IMR-90 (cell line): ENCODE measurements around the gene STEAP3. TPM values are rescaled to one million over a fixed set of nuclear protein-coding genes. Genes with fewer than 3 reads are reported as not detected.

Experiments used
- ATAC-seq: fragments of 200-7000 bp; cut with Tn5 transposase; 2 replicates; pipeline ENCODE4 v1.9.1; 2020; ENCODE audit warnings: low read depth, mild to moderate bottlenecking, moderate library complexity
- BruUV-seq: library from RNA; stranded (reverse); fragments of 400-500 nt; replicated peaks from 2 replicates; lab custom pipeline; 2021; lab: Mats Ljungman, UMichigan
- CTCF ChIA-PET: fragments of 300-600 bp; formaldehyde crosslinking; extraction: SDS; loops from one replicate; lab custom pipeline; 2021; ENCODE audit warnings: antibody characterized with exemption; lab: Yijun Ruan, JAX
- POLR2A ChIA-PET: fragments of 300-600 bp; sonication (Branson Sonifier 250); formaldehyde crosslinking; loops from one replicate; lab custom pipeline; 2022; ENCODE audit warnings: antibody characterized with exemption; ENCODE audit not compliant: unreplicated experiment; lab: Charles Lee
- DNase-seq: peaks from one replicate; pipeline ENCODE4 v3.0.0; 2013
- H2AFZ ChIP-seq: replicated peaks from 2 replicates; pipeline ENCODE3; 2013; ENCODE audit warnings: low read length, mild to moderate bottlenecking; ENCODE audit not compliant: poor library complexity
- H2AK5ac ChIP-seq: 2 replicates; pipeline ENCODE4 v1.6.1; 2013; ENCODE audit warnings: low read depth, low read length, inconsistent platforms
- H2AK9ac ChIP-seq: replicated peaks from 2 replicates; pipeline ENCODE3; 2013; ENCODE audit warnings: mild to moderate bottlenecking, low read depth, low read length, moderate library complexity; ENCODE audit not compliant: poor library complexity
- H2BK120ac ChIP-seq: 2 replicates; pipeline ENCODE4 v1.6.1; 2013; ENCODE audit warnings: low read depth, low read length, inconsistent platforms
- H2BK15ac ChIP-seq: 3 replicates; pipeline ENCODE4 v1.6.1; 2013; ENCODE audit warnings: low read depth, low read length, inconsistent platforms
- H2BK20ac ChIP-seq: 2 replicates; pipeline ENCODE4 v1.6.1; 2013; ENCODE audit warnings: low read depth, mild to moderate bottlenecking, inconsistent platforms, low read length, moderate library complexity
- H2BK5ac ChIP-seq: 2 replicates; pipeline ENCODE4 v1.6.1; 2013; ENCODE audit warnings: mild to moderate bottlenecking, low read depth, low read length, inconsistent platforms; ENCODE audit not compliant: poor library complexity, severe bottlenecking
- H3K14ac ChIP-seq: replicated peaks from 2 replicates; pipeline ENCODE4 v1.6.1; 2013; ENCODE audit warnings: low read depth, low read length, inconsistent platforms
- H3K18ac ChIP-seq: 2 replicates; pipeline ENCODE4 v1.6.1; 2013; ENCODE audit warnings: low read depth, low read length, control low read depth
- H3K23ac ChIP-seq: 2 replicates; pipeline ENCODE4 v1.6.1; 2013; ENCODE audit warnings: low read depth, low read length, inconsistent platforms
- H3K27ac ChIP-seq: 2 replicates; pipeline ENCODE4 v1.5.1; 2013; ENCODE audit warnings: mild to moderate bottlenecking, control low read depth, low read length; ENCODE audit not compliant: insufficient read depth
- H3K27me3 ChIP-seq: 2 replicates; pipeline ENCODE4 v1.6.1; 2013; ENCODE audit warnings: low read length; ENCODE audit not compliant: control insufficient read depth, insufficient read depth
- H3K36me3 ChIP-seq: 2 replicates; pipeline ENCODE4 v1.6.1; 2013; ENCODE audit warnings: low read length, mixed read lengths; ENCODE audit not compliant: control insufficient read depth, insufficient read depth
- H3K4ac ChIP-seq: 2 replicates; pipeline ENCODE4 v1.6.1; 2013; ENCODE audit warnings: low read depth, low read length, inconsistent platforms
- H3K4me1 ChIP-seq: 2 replicates; pipeline ENCODE4 v1.6.1; 2013; ENCODE audit warnings: low read length, mixed read lengths; ENCODE audit not compliant: control insufficient read depth, insufficient read depth
- H3K4me2 ChIP-seq: 2 replicates; pipeline ENCODE4 v1.6.1; 2013; ENCODE audit warnings: low read depth, mild to moderate bottlenecking, control low read depth, low read length, moderate library complexity
- H3K4me3 ChIP-seq: 2 replicates; pipeline ENCODE4 v1.5.1; 2013; ENCODE audit warnings: low read depth, mild to moderate bottlenecking, control low read depth, low read length, moderate library complexity; ENCODE audit not compliant: insufficient read depth
- H3K56ac ChIP-seq: 2 replicates; pipeline ENCODE4 v1.6.1; 2013; ENCODE audit warnings: low read length, inconsistent platforms; ENCODE audit not compliant: insufficient read depth; ENCODE audit errors: extremely low read depth
- H3K79me1 ChIP-seq, 2 experiments: 2 replicates each; pipeline ENCODE4 v1.6.1; 2013; ENCODE audit warnings: low read length in 2 of 2, inconsistent platforms in 1 of 2, low read depth in 1 of 2
- H3K9ac ChIP-seq: 2 replicates; pipeline ENCODE4 v1.6.1; 2013; ENCODE audit warnings: low read depth, low read length, control low read depth
- H3K9me1 ChIP-seq: 2 replicates; pipeline ENCODE4 v1.6.1; 2013; ENCODE audit warnings: low read length, inconsistent platforms; ENCODE audit not compliant: insufficient read depth
- H3K9me3 ChIP-seq: 2 replicates; pipeline ENCODE4 v1.6.1; 2013; ENCODE audit warnings: low read length; ENCODE audit not compliant: control insufficient read depth, insufficient read depth
- H4K20me1 ChIP-seq: 2 replicates; pipeline ENCODE4 v1.6.1; 2013; ENCODE audit warnings: low read length, inconsistent platforms; ENCODE audit not compliant: insufficient read depth
- H4K5ac ChIP-seq: 2 replicates; pipeline ENCODE4 v1.6.1; 2013; ENCODE audit warnings: mild to moderate bottlenecking, low read depth, low read length, control low read depth
- H4K8ac ChIP-seq, 2 experiments: 2 replicates each; pipeline ENCODE4 v1.6.1; 2013; ENCODE audit warnings: low read depth in 2 of 2, low read length in 2 of 2, control low read depth in 1 of 2, inconsistent platforms in 1 of 2
- H4K91ac ChIP-seq: 2 replicates; pipeline ENCODE4 v1.6.1; 2013; ENCODE audit warnings: low read depth, low read length, inconsistent platforms; ENCODE audit not compliant: insufficient read depth
- CHD1 ChIP-seq: IDR thresholded peaks from 2 replicates; pipeline ENCODE4 v1.6.1; 2012; ENCODE audit warnings: low read depth, low read length, improper control_type of control experiment
- RAD21 ChIP-seq: IDR thresholded peaks from 2 replicates; pipeline ENCODE4 v1.6.1; 2012; ENCODE audit warnings: low read length, improper control_type of control experiment
- SMC3 ChIP-seq: fragments of 150-350 bp; IDR thresholded peaks from 2 replicates; pipeline ENCODE4 v1.6.1; 2016; ENCODE audit warnings: low read depth, mild to moderate bottlenecking, antibody characterized with exemption, low read length, moderate library complexity
- whole genome bisulfite sequencing, 2 experiments: methylation state at CpG; one replicate each; pipeline versions ENCODE4 v1.1.5 to v1.1.7; 2013; ENCODE audit warnings: missing lambda C conversion rate in 2 of 2; ENCODE audit not compliant: insufficient read length in 1 of 2; ENCODE audit errors: extremely low coverage in 2 of 2; 5-methylcytosine and 5-hydroxymethylcytosine counted together
- dilution Hi-C: fragments of 300-500 bp; cut with HindIII; formaldehyde crosslinking; loops from one replicate; pipeline ENCODE4 v1.14.3; 2018; ENCODE audit warnings: low sequenced_read_pairs; ENCODE audit not compliant: unreplicated experiment
- in situ Hi-C: fragments of 300-500 bp; cut with MboI; formaldehyde crosslinking; loops from 3 replicates; pipeline ENCODE4 v1.14.3; 2019; ENCODE audit warnings: low sequenced_read_pairs, inconsistent platforms, mixed read lengths
- intact Hi-C: fragments of 100-400 bp; cut with micrococcal nuclease; formaldehyde crosslinking; loops from 2 replicates; pipeline ENCODE4 v1.10.0; 2022
- polyA plus RNA-seq, 3 experiments: library from polyadenylated mRNA; depleted of rRNA; stranded (reverse); fragments of >200 nt; gene quantifications; 2 replicates each; pipeline ENCODE4 v1.2.3, GENCODE V29; 2012; ENCODE audit warnings: low replicate concordance in 1 of 3
- total RNA-seq: library from RNA; depleted of rRNA; stranded (reverse); fragments of >200 nt; gene quantifications from 2 replicates; pipeline ENCODE4 v1.2.3, GENCODE V29; 2012
- TF ChIP-seq, protein P1 (sequence below): fragments of 150-350 bp; IDR thresholded peaks from 2 replicates; pipeline ENCODE4 v1.6.1; 2016; ENCODE audit warnings: low read depth, mild to moderate bottlenecking, low read length, moderate library complexity, borderline replicate concordance
- TF ChIP-seq, protein P2 (sequence below): conservative IDR thresholded peaks from 2 replicates; pipeline ENCODE4 v1.5.1; 2012; ENCODE audit warnings: mild to moderate bottlenecking, low read depth, low read length, improper control_type of control experiment

Gene STEAP3
- total and polyA plus RNA-seq, 2 of the 4 experiments (the other 2 are of a cell fraction), result 19.4 to 43.9 TPM

- Histone ChIP-seq H2AFZ (peak overlapping the region; percentile 54), H3K4me3 (no peak overlapping the region), H2BK5ac (no peak overlapping the region), H2BK120ac (no peak overlapping the region), H2AK9ac (peak overlapping the region; percentile 74), H3K36me3 (no peaks in the 10 kb centered on the region), H2AK5ac (no peak overlapping the region), H3K4me2 (no peak overlapping the region), H3K27ac (no peak overlapping the region), H3K4ac (no peak overlapping the region), H4K20me1 (no peaks in the 10 kb centered on the region), H3K23ac (no peak overlapping the region), H4K91ac (no peak overlapping the region), H3K79me1 (no peaks in the 10 kb centered on the region), H4K8ac (no peak overlapping the region), H3K9ac (no peak overlapping the region), H3K27me3 (no peaks in the 10 kb centered on the region), H3K56ac (no peak overlapping the region), H3K9me3 (no peaks in the 10 kb centered on the region), H3K18ac (no peak overlapping the region), H2BK15ac (no peak overlapping the region), H3K4me1 (peaks cover 8% of the 10 kb centered on the region; the same call in 1 of the 2 replicates), H2BK20ac (no peak overlapping the region), H3K14ac (no peak overlapping the region), H4K5ac (no peak overlapping the region), H3K9me1 (peaks cover 9% of the 10 kb centered on the region)
- intact Hi-C loops (loop anchor here (1.0 kb wide), 2 partner anchors 46 to 254 kb away; no protein-coding TSS in a partner anchor), in situ Hi-C loops (loop anchor here (25.0 kb wide), 1 partner anchor 103 kb away; the partner anchor contains the start of gene C1QL2), dilution Hi-C loops (no loop called here)
- TF ChIP-seq, protein P1, sequence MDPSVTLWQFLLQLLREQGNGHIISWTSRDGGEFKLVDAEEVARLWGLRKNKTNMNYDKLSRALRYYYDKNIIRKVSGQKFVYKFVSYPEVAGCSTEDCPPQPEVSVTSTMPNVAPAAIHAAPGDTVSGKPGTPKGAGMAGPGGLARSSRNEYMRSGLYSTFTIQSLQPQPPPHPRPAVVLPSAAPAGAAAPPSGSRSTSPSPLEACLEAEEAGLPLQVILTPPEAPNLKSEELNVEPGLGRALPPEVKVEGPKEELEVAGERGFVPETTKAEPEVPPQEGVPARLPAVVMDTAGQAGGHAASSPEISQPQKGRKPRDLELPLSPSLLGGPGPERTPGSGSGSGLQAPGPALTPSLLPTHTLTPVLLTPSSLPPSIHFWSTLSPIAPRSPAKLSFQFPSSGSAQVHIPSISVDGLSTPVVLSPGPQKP, result no peak
- TF ChIP-seq RAD21 (peak; percentile 89), CHD1 (no peak), SMC3 (peak; percentile 90)
- TF ChIP-seq, protein P2, sequence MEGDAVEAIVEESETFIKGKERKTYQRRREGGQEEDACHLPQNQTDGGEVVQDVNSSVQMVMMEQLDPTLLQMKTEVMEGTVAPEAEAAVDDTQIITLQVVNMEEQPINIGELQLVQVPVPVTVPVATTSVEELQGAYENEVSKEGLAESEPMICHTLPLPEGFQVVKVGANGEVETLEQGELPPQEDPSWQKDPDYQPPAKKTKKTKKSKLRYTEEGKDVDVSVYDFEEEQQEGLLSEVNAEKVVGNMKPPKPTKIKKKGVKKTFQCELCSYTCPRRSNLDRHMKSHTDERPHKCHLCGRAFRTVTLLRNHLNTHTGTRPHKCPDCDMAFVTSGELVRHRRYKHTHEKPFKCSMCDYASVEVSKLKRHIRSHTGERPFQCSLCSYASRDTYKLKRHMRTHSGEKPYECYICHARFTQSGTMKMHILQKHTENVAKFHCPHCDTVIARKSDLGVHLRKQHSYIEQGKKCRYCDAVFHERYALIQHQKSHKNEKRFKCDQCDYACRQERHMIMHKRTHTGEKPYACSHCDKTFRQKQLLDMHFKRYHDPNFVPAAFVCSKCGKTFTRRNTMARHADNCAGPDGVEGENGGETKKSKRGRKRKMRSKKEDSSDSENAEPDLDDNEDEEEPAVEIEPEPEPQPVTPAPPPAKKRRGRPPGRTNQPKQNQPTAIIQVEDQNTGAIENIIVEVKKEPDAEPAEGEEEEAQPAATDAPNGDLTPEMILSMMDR, result peak; percentile 77
- peak; percentile 48 for DNase-seq
- ChIA-PET CTCF (interaction anchor here (1.1 kb wide), 1 partner anchor 16 kb away, joined by 4 read pairs; no protein-coding TSS in a partner anchor), POLR2A (no interaction called here)
- WGBS, 2 experiments, result 100% methylated on average over 1 of the region's 13 CpGs; no CpG with 5 or more reads in 1 of the 2 experiments
- BruUV-seq, result no TSS peak
- ATAC-seq, result peak; percentile 96
Observed at GRCh38 chr2:119264781-119265692, 41.4 kb downstream of the STEAP3 start.
